Esophagus muscularis mucosa (tissue), 3 donors: Measurements from ENCODE around the gene PFN3.

Source experiments
- POLR2A ChIP-seq: fragments of 450-650 bp; IDR thresholded peaks from one replicate; pipeline ENCODE4 v1.6.1; 2017; ENCODE audit warnings: antibody characterized with exemption, moderate library complexity, mild to moderate bottlenecking, low read depth
- TF ChIP-seq, protein P1 (sequence below), 3 experiments: fragments of 200-600 bp in 2 of 3; fragments of 450-650 bp in 1 of 3; sonication (generic) in 2 of 3; IDR thresholded peaks; one replicate each; pipeline ENCODE4 v1.5.1; 2017 to 2019; ENCODE audit warnings: antibody characterized with exemption in 3 of 3, mild to moderate bottlenecking in 2 of 3, moderate library complexity in 1 of 3

DNA sequence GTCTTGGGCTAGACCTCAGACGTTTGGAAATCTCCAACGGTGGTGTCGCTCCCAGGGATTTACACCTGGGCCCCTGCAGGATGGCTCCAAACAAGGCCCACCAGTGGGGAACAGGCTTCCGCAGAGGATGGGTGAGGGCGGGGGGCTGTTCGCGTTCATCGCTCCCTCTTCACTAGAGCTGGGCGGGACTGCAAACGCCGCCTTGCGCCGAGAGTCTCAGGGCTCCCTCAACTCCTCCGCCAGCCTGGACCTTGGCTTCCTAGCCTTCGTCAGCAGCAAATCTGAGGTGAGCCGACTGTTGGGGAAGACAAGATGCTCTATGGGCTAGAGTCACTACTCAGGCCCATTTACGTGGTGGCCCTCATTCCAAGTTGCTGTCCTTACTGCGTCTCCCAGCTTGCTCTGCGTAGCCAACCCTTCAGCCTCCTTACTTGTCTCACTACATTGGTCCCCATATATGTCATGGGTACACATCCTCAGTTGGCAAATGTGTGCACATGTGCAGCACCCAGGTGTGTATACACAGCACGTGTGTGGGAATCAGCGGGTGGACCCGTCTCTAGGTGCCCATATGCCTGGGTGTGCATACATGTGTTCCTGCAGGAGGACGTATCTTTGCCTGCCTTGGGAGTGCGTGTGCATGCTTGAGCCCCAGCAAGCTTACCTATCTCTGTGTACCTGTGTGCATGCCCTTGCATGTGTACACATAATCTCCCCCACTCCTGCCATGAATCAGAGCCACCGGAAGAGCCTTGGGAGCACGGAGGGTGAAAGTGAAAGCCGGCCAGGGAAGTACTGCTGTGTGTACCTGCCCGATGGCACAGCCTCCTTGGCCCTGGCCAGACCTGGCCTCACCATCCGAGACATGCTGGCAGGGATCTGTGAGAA lies 32.2 kb downstream of the PFN3 start:
- TF ChIP-seq POLR2A: no peak
- TF ChIP-seq, protein P1, sequence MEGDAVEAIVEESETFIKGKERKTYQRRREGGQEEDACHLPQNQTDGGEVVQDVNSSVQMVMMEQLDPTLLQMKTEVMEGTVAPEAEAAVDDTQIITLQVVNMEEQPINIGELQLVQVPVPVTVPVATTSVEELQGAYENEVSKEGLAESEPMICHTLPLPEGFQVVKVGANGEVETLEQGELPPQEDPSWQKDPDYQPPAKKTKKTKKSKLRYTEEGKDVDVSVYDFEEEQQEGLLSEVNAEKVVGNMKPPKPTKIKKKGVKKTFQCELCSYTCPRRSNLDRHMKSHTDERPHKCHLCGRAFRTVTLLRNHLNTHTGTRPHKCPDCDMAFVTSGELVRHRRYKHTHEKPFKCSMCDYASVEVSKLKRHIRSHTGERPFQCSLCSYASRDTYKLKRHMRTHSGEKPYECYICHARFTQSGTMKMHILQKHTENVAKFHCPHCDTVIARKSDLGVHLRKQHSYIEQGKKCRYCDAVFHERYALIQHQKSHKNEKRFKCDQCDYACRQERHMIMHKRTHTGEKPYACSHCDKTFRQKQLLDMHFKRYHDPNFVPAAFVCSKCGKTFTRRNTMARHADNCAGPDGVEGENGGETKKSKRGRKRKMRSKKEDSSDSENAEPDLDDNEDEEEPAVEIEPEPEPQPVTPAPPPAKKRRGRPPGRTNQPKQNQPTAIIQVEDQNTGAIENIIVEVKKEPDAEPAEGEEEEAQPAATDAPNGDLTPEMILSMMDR (IDR thresholded peaks at IDR 0.05): no peak
